A673 (cell line): ENCODE results near the gene STUM. TPM values are rescaled to one million over a fixed set of nuclear protein-coding genes. Genes with fewer than 3 reads are reported as not detected.

ENCODE experiments used
- BruUV-seq: library from RNA; stranded (reverse); fragments of 400-500 nt; replicated peaks from 2 replicates; lab custom pipeline; 2021; lab: Mats Ljungman, UMichigan
- CTCF ChIA-PET: fragments of 300-600 bp; sonication (Branson Sonifier 250); formaldehyde crosslinking; loops from one replicate; lab custom pipeline; 2022; ENCODE audit warnings: antibody characterized with exemption; lab: Charles Lee
- POLR2A ChIA-PET: fragments of 300-600 bp; sonication (Branson Sonifier 250); formaldehyde crosslinking; loops from one replicate; lab custom pipeline; 2022; ENCODE audit warnings: antibody characterized with exemption; ENCODE audit not compliant: low non-redundant PET; lab: Charles Lee
- DNase-seq: peaks from one replicate; pipeline ENCODE4 v3.0.0-alpha.2; 2015; ENCODE audit warnings: low spot score
- H3K27ac ChIP-seq: fragments of 200-600 bp; sonication (generic); 2 replicates; pipeline ENCODE4 v1.5.1; 2016; ENCODE audit warnings: mixed run types, low read depth, mild to moderate bottlenecking, mixed read lengths, antibody characterized with exemption, low read length; ENCODE audit not compliant: poor library complexity, severe bottlenecking
- H3K27me3 ChIP-seq: fragments of 200-600 bp; sonication (generic); replicated peaks from 2 replicates; pipeline ENCODE4 v1.6.1; 2017; ENCODE audit warnings: mixed run types, low read depth, mild to moderate bottlenecking, mixed read lengths, antibody characterized with exemption, low read length; ENCODE audit not compliant: insufficient read depth, poor library complexity
- H3K36me3 ChIP-seq: fragments of 200-600 bp; sonication (generic); 2 replicates; pipeline ENCODE4 v1.6.1; 2016; ENCODE audit warnings: mixed run types, mild to moderate bottlenecking, mixed read lengths, antibody characterized with exemption, low read length; ENCODE audit not compliant: insufficient read depth, poor library complexity, severe bottlenecking
- H3K4me1 ChIP-seq: fragments of 200-600 bp; sonication (generic); 2 replicates; pipeline ENCODE4 v1.6.1; 2017; ENCODE audit warnings: mixed run types, mild to moderate bottlenecking, mixed read lengths, antibody characterized with exemption, low read length; ENCODE audit not compliant: insufficient read depth, poor library complexity, severe bottlenecking
- H3K4me3 ChIP-seq: fragments of 200-600 bp; sonication (generic); 2 replicates; pipeline ENCODE4 v1.5.1; 2016; ENCODE audit warnings: low read depth, mixed run types, mild to moderate bottlenecking, mixed read lengths, low read length; ENCODE audit not compliant: poor library complexity, severe bottlenecking
- H3K9me3 ChIP-seq: fragments of 200-600 bp; sonication (generic); 2 replicates; pipeline ENCODE4 v1.6.1; 2016; ENCODE audit warnings: mixed run types, low read depth, mild to moderate bottlenecking, mixed read lengths, antibody characterized with exemption, low read length; ENCODE audit not compliant: poor library complexity, severe bottlenecking
- EZH2 ChIP-seq: fragments of 200-600 bp; sonication (generic); IDR thresholded peaks from 2 replicates; pipeline ENCODE4 v1.6.1; 2017; ENCODE audit warnings: borderline replicate concordance, low read depth, mild to moderate bottlenecking, mixed read lengths, antibody characterized with exemption, low read length; ENCODE audit not compliant: poor library complexity, severe bottlenecking
- intact Hi-C: fragments of 100-400 bp; cut with micrococcal nuclease; formaldehyde crosslinking; loops from one replicate; pipeline ENCODE4 v1.10.0; 2022; ENCODE audit not compliant: unreplicated experiment
- total RNA-seq: library from RNA; stranded (reverse); gene quantifications from 2 replicates; pipeline ENCODE4 v1.2.3, GENCODE V29; 2021
- TF ChIP-seq, protein P1 (sequence below): fragments of 300-800, 200-600 bp; sonication (generic); conservative IDR thresholded peaks from 2 replicates; pipeline ENCODE4 v1.5.1; 2017; ENCODE audit warnings: low read depth, mild to moderate bottlenecking, antibody characterized with exemption, low read length, moderate library complexity, mixed read lengths

Gene STUM
- total RNA-seq, 1 experiment from 2014 or later, result 0.54 TPM

DNA sequence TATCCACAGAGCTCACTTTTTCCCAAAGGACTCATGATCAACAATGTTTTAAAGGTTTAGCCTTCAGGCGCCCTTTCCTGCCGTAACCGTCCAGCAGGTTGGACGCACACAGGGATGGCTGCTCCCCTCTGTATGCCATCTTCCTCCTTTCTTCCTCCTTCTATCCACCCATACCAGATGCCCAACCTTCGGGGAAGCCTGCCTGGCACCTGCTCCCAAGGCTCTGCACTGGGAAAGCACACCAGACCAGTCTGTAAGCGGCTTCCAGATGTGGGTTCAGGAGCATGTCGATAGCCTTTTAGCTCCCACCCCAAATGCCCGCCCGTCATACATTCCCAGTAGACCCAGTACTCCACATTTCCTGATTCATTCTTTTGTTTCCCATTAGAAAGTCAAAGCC is 52.9 kb downstream of the STUM start:
- intact Hi-C loops, result no loop called here
- TF ChIP-seq EZH2, result no peak
- TF ChIP-seq, protein P1, sequence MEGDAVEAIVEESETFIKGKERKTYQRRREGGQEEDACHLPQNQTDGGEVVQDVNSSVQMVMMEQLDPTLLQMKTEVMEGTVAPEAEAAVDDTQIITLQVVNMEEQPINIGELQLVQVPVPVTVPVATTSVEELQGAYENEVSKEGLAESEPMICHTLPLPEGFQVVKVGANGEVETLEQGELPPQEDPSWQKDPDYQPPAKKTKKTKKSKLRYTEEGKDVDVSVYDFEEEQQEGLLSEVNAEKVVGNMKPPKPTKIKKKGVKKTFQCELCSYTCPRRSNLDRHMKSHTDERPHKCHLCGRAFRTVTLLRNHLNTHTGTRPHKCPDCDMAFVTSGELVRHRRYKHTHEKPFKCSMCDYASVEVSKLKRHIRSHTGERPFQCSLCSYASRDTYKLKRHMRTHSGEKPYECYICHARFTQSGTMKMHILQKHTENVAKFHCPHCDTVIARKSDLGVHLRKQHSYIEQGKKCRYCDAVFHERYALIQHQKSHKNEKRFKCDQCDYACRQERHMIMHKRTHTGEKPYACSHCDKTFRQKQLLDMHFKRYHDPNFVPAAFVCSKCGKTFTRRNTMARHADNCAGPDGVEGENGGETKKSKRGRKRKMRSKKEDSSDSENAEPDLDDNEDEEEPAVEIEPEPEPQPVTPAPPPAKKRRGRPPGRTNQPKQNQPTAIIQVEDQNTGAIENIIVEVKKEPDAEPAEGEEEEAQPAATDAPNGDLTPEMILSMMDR, result no peak
- H3K27ac ChIP-seq, result no peak overlapping the region
- no TSS peak for BruUV-seq
- H3K27me3 ChIP-seq, result peaks cover 7% of the 10 kb centered on the region
- H3K36me3 ChIP-seq, result no peaks in the 10 kb centered on the region
- POLR2A ChIA-PET, result no interaction called here
- no peak overlapping the region for H3K4me3 ChIP-seq
- no peak for DNase-seq
- CTCF ChIA-PET, result interaction anchor here (0.8 kb wide), 1 partner anchor 8 kb away, joined by 3 read pairs; no protein-coding TSS in a partner anchor
- H3K4me1 ChIP-seq, result peaks cover 5% of the 10 kb centered on the region
- H3K9me3 ChIP-seq, result no peaks in the 10 kb centered on the region

DNA sequence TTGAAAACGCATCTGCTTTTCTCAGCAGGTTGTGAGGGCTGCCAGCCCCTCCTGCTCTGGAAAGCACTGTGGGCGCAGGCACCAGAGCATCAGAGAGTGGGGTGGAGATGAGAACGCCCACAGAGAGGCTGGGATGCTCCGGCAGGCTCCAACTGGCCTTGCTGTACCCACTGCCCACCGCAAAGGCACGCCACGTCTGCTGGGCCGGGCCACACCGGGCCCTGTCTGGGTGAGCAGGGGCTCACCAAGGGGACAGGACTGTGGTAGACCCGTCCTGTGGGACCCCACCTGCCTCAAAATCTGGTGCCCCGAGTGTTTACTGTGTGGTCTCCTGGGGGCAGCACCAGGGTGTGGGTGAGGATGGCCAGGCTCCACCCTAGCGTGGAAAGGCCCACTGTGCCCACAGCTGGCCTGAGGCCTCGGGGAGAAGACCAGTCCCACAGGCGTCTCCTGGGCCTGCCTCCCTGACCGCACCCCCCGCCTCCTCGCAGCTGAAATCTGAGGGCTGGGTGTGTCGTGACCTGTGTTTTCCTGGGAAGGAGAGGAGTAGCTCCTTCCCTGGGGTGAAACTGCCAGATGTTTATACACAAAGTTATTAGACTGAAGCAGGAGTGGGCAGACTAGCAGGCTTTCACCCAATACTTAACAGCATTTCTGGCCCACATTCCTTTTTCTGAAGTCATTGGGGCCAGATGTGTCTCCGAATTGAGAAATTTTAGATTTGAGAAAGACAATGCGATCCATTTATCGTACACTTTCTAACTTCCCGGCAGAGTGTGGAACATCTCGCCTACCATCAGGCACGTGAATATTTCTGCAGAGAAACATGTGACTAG is 53.8 kb downstream of the STUM start:
- CTCF ChIA-PET, result no interaction called here
- intact Hi-C loops, result no loop called here
- no peaks in the 10 kb centered on the region for H3K36me3 ChIP-seq
- no peak overlapping the region for H3K27ac ChIP-seq
- POLR2A ChIA-PET, result no interaction called here
- no peak overlapping the region for H3K4me3 ChIP-seq
- no peaks in the 10 kb centered on the region for H3K9me3 ChIP-seq
- no TSS peak for BruUV-seq
- peaks cover 7% of the 10 kb centered on the region for H3K27me3 ChIP-seq
- TF ChIP-seq EZH2, result no peak
- TF ChIP-seq, protein P1, result no peak
- peaks cover 5% of the 10 kb centered on the region for H3K4me1 ChIP-seq
- no peak for DNase-seq

DNA sequence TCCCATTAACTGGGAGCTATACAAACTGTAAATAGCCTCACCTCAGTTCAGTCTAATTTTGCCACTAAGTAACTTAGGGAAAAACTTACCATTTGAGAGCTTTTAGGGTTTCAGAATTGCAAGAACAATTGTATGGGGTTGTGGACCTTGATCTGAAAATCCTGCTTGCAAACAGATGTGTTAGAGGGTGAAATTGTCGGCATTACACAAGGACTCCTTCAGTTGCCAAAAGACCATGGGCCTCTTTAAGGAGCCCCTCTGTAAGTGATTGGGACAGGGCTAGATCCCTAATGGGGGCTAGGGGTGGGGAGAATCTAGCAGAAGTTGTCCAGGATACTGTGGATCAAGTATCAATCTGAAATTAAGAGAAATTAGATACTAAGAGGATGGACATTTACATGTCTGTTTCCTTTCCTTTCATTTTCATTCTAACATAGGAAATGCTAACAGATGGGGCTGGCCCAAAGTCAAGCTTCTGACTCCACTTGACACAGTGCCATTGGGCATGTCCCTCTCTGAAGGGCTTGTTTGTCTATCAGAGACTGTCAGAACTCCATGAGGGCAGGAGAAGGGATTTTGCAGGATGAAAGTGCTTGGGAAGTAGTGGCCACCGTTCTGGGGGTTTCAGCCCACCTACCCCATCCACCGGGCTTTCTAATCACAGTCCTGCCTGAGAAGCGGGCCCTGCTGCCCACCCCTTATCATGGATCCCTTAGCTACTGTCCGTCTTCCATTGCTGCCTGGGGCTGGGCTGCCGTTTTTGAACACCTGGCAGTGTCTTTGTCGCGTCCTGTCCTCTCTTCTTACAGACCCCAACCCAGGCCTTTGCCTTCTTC is 54.7 kb downstream of the STUM start:
- Histone ChIP-seq H3K4me1 (peaks cover 5% of the 10 kb centered on the region), H3K4me3 (no peak overlapping the region), H3K9me3 (no peaks in the 10 kb centered on the region), H3K27me3 (peaks cover under 1% of the 10 kb centered on the region), H3K36me3 (no peaks in the 10 kb centered on the region), H3K27ac (no peak overlapping the region)
- POLR2A ChIA-PET, result no interaction called here
- TF ChIP-seq, protein P1, result no peak
- TF ChIP-seq EZH2, result no peak
- intact Hi-C loops, result no loop called here
- no peak for DNase-seq
- BruUV-seq, result no TSS peak
- CTCF ChIA-PET, result no interaction called here
